NCI-H146 (cell line): ENCODE results near the gene RAB3D.
"Not testable (repeated sequence)": the region's sequence is repeated elsewhere in the genome, so short reads cannot be mapped to it uniquely, and the experiment has no call there.

ENCODE experiments used
- DNase-seq: peaks from one replicate; lab custom pipeline; 2025; lab: John Stamatoyannopoulos, UW

RAB3D gene

DNA sequence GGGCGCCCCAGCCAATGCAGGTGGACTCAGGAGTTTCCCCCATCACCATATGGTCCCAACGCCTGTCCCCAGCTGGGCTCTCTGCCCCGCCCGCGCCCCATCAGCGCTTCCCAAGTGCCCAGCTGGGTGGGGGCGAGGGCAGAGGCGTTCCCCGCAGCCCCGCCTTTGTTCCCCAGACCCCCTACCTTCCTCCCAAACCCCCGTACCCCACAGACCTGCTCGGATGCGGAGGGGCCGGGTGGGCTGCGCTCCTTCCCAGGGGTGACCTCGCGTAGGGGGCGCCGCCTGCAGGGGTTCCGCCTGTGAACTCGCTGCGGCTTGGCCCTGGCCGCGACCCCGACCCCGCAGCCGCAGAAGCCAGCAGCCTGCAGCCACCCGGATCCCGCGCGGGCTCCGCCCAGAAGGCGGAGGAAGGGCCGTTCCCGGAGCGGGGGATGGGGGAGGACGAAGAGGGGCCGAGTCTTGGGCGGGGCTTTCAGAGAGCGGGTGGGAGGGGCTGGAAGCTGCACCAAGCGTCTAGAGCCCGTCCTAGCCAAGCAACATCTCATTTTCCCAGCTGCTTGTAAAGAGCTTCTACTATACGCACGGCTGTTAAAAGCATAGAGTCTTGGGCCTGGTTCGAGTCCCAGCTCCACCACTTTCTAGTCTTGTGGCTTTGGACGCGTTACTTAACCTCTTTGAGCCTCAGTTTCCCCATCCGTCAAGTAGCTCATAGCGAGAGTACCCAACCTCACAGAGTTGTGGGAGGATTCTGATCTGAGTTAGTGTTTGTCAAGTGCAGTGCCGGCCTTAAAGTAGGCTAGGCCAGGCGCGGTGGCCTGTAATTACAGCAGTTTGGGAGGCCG, at the start of gene RAB3D:
Gene RAB3D, minus strand, starts transcription at position 404 of the 845 bp plus-strand sequence. CDS start 2,258 bp downstream, outside the sequence.
- peak; percentile 95 for DNase-seq

GRCh38 chr19:11387162-11388034, 47.9 kb upstream of the RAB3D start:
- no peak for DNase-seq

- no peak for DNase-seq
Observed at GRCh38 chr19:11384778-11385129, 45.3 kb upstream of the RAB3D start.

DNA sequence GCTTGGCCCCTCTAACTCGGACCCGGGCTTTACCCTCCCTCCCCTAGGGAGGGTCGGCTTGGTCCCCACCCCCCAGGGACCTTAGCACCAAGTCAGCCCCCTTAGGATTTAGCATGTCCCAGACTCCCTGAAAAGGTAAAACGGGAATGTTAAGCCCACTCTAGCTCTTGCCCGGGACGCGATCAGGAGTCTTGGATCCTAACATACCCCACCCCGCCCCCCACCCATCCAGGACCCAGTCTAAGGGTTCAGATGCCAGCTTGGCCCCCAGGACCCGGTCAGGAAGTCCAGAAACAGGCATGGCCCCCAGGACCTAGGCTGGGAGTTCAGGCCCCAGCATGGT, 44.2 kb upstream of the RAB3D start:
- no peak for DNase-seq

DNA sequence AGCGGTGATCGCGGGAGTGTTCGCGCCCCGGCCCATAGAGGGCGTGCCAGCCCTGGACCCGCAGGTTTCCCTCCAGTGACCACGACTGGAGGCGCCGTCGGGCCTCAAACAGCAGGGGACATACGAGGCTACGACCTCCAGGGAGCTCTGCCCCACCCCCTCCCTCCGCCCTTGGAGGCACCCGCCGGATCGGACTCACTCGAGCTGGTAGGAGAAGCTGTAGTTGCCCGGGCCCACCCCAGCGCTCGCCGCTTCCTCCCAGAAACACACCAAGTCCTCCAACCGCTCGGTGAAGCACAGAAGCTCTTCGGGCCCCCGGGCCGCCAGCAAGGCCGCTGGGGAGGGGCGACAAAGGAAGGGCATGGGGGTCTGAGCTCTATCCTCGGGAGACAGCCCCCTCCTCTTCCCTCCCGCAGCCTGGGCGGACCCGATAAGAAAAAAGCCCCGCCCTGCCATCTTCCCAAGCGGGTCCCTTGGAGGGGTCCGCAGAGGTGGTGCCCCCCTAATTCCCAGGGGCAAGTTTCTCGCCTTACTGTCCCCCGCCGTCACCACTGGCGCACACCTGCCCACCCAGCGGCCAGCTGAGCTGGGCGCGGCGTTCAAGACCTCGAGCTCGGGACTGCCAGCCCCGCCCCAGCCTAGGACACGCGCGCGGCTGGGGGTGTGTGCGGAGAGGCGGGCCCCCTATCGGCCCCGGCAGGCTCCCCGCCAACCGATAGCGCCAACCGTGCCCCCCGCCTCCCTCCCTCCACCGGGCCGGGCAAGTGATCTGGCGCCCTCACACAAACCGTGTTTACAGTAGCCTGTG, 43.6 kb upstream of the RAB3D start:
- peak; percentile 80 for DNase-seq

- peak; percentile 100 for DNase-seq
Observed at GRCh38 chr19:11380653-11381537, 41.4 kb upstream of the RAB3D start.

- no peak for DNase-seq
Observed at GRCh38 chr19:11379857-11380350, 40.4 kb upstream of the RAB3D start.

GRCh38 chr19:11379269-11379845, 39.9 kb upstream of the RAB3D start:
- not testable (repeated sequence) for DNase-seq

DNA sequence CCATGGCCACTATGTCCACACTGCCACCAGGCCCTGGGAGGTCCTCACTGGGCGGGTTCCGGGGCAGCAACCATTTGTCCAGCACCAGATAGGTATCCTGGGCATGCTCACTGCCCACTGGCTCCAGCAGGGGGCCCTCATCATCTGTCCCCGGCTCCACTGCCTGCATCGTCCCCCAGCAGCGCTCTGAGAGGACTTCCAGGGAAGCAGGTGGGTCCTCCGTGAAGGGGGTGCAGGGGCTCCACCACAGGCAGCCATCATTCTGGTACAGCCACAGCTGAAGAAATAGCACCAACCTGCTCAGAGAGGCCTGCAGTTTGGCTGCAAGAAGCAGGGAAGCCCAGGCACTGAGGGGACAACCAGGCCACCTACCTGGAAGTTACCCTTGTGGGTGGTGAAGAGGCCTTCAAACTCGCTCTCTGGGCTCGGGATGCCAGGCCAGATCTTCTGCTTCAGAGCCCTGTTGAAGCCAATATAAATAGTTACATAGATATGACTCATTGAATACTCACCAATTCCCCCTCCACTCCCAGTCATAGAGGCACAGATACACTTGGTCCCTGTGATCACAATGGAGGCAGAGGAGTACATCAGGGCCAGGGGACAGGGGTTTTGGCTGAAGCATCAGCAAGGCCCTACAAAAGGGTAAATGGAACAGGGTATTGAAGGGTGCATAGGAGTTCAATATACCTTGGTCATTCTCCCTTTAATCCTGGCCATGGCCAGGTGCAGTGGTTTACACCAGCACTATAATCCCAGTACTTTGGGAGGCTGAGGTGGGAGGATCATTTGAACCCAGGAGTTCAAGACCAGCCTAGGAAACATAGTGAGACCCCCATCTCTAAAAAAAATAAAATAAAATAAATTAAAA, 39.1 kb upstream of the RAB3D start:
- DNase-seq, result peak; percentile 49

GRCh38 chr19:11377756-11378155, 38.3 kb upstream of the RAB3D start:
- no peak for DNase-seq

GRCh38 chr19:11377237-11377636, 37.8 kb upstream of the RAB3D start:
- DNase-seq, result no peak

GRCh38 chr19:11375143-11375948, 35.9 kb upstream of the RAB3D start:
- DNase-seq, result peak; percentile 71

DNA sequence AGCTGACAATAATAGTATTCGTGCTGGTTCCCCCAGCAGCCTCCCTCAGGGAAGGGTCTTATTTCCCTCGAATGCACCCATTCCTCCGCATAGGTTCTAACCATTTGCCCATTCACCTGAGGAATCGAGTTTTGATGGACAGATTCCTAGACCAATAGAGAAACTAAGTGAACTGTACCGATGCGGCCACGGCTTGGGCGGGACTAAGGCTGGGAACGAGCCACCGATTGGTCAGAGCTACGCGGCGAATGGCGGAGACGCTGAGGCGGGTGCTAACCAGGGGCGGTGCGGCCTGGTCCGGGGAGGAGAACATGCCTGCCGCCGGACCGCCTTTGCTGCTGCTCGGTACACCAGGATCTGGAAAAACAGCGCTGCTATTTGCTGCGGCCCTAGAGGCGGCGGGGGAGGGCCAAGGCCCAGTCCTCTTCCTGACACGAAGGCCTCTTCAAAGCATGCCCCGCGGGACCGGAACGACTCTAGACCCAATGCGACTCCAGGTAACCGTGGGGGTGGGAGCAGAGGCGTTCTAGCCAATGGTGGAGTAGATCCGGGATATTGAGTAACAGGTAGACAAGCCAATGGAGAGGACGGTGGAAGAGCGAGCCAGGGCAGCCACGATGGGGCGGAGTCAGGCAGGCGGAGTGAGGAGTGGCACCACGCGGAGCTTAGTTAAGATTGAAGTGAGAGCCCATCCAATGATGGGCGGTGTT, 35.1 kb upstream of the RAB3D start, which contains the start of gene SWSAP1:
Gene SWSAP1, plus strand, starts transcription at position 234 of the 710 bp plus-strand sequence. Its CDS starts 15 bp downstream, at position 249.
- peak; percentile 100 for DNase-seq

GRCh38 chr19:11373885-11374432, 34.5 kb upstream of the RAB3D start:
- DNase-seq, result no peak

GRCh38 chr19:11373166-11373884, 33.9 kb upstream of the RAB3D start:
- DNase-seq, result peak; percentile 94

GRCh38 chr19:11370744-11371143, 31.3 kb upstream of the RAB3D start:
- no peak for DNase-seq

- DNase-seq, result no peak
Observed at GRCh38 chr19:11367528-11367927, 28.1 kb upstream of the RAB3D start.
